HepG2 (cell line): ENCODE measurements around the gene YPEL3. TPM values are rescaled to one million over a fixed set of nuclear protein-coding genes. Genes with fewer than 3 reads are reported as not detected.

Experiments
- PHB2 ChIP-seq: fragments of 450-650 bp; IDR thresholded peaks from 2 replicates; pipeline ENCODE4 v1.6.1; 2018; ENCODE audit not compliant: partially characterized antibody
- PHF8 ChIP-seq: sonication (generic); formaldehyde crosslinking; IDR thresholded peaks from 2 replicates; pipeline ENCODE4 v1.5.0; 2020; ENCODE audit warnings: missing genetic modification reagents
- RBAK ChIP-seq: sonication (generic); formaldehyde crosslinking; IDR thresholded peaks from 2 replicates; pipeline ENCODE4 v1.5.1; 2020; ENCODE audit warnings: mild to moderate bottlenecking, missing genetic modification reagents
- RNF2 ChIP-seq: fragments of 450-650 bp; conservative IDR thresholded peaks from 2 replicates; pipeline ENCODE4 v1.6.1; 2016; ENCODE audit warnings: low read depth
- ZFX ChIP-seq: sonication (generic); formaldehyde crosslinking; IDR thresholded peaks from 2 replicates; pipeline ENCODE4 v1.4.0; 2020; ENCODE audit warnings: mild to moderate bottlenecking, low read depth, missing genetic modification reagents, moderate library complexity
- ZKSCAN8 ChIP-seq: IDR thresholded peaks from 2 replicates; pipeline ENCODE4 v1.6.1; 2016; ENCODE audit warnings: borderline replicate concordance, missing genetic modification reagents, missing compliant biosample characterization
- ZNF407 ChIP-seq: sonication (generic); formaldehyde crosslinking; IDR thresholded peaks from one replicate; pipeline ENCODE4 v1.5.1; 2020; ENCODE audit warnings: mild to moderate bottlenecking, missing genetic modification reagents; ENCODE audit errors: not compliant biosample characterization
- ZNF552 ChIP-seq: sonication (generic); formaldehyde crosslinking; IDR thresholded peaks from 2 replicates; pipeline ENCODE4 v1.9.0; 2022; ENCODE audit warnings: missing genetic modification reagents, mild to moderate bottlenecking, borderline replicate concordance
- ZNF563 ChIP-seq: sonication (generic); formaldehyde crosslinking; IDR thresholded peaks from 2 replicates; pipeline ENCODE4 v1.8.0; 2022; ENCODE audit warnings: mild to moderate bottlenecking, moderate library complexity, missing genetic modification reagents
- ZNF574 ChIP-seq: sonication (generic); formaldehyde crosslinking; IDR thresholded peaks from 2 replicates; pipeline ENCODE4 v1.4.0; 2020; ENCODE audit warnings: missing genetic modification reagents
- ZNF598 ChIP-seq: sonication (generic); formaldehyde crosslinking; IDR thresholded peaks from 2 replicates; pipeline ENCODE4 v1.5.1; 2020; ENCODE audit warnings: mild to moderate bottlenecking, missing genetic modification reagents, borderline replicate concordance
- polyA plus RNA-seq, 8 experiments: library from polyadenylated mRNA; depleted of rRNA in 3 of 8; stranded (reverse) in 7 of 8; unstranded in 1 of 8; fragments of >200 nt; fragmentation: Illumina TruSeq in 4 of 8; extraction: Trizol in 4 of 8; gene quantifications; 2 replicates each; pipeline versions ENCODE4 v1.2.1 to v1.2.3, GENCODE V29; 2011 to 2016; ENCODE audit warnings: low read depth in 4 of 8, missing spikeins in 1 of 8, mixed read lengths in 1 of 8; ENCODE audit not compliant: insufficient read depth in 1 of 8
- total RNA-seq, 5 experiments: library from RNA; depleted of rRNA; stranded (reverse); fragments of >200 nt; fragmentation: Illumina TruSeq; extraction: Trizol; gene quantifications; 2 replicates each; pipeline ENCODE4 v1.2.3, GENCODE V29; 2016; ENCODE audit warnings: low read depth in 1 of 5
- TF ChIP-seq, protein P1 (sequence below): IDR thresholded peaks from 2 replicates; pipeline ENCODE4 v1.6.1; 2016
- TF ChIP-seq, protein P2 (sequence below): sonication (generic); formaldehyde crosslinking; IDR thresholded peaks from 2 replicates; pipeline ENCODE4 v1.4.0; 2020; ENCODE audit warnings: mild to moderate bottlenecking, missing genetic modification reagents

Gene YPEL3
- total and polyA plus RNA-seq, 2 of the 13 experiments (the other 11 are each of a cell fraction or from before 2014, with no cell fraction given) = 5.4 to 47.0 TPM

DNA sequence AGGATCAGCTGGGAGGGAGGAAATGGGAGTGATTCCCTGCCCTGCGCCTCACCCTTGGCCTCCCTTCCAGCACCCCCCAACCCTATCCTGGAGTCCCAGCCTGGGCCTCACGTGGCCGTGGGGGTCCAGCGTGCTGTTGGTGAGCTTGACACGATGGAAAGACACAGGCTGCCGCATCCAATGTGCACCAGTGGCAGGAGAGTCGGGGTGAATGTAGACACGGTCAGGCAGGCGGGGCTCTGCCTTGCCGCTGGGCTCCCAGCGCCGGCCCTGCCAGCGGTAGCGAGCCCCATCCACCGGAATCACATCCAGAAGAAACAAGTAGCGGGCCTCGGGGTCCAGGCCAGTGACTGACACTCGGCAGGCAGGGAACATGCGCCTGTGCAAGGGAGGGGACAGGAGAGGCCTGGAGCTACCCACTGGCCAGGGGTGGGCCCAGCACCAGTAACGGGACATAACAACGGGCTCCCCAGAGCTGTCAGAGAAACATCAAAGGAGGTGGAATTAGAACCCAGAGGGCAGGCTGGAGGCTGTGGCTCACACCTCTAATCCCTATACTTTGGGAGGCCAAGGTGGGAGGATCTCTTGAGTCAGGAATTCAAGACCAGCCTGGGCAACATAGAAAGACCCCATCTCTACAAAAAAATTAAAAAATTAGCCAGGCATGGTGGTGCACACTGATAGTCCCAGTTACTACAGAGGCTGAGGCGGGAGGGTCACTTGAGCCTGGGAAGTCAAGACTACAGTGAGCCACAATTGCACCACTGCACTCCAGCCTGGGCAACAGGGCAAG, 7.0 kb downstream of the YPEL3 start (continued):
- TF ChIP-seq ZNF407 (CRISPR knock-in tag) = peak; percentile 77
- TF ChIP-seq, protein P1, sequence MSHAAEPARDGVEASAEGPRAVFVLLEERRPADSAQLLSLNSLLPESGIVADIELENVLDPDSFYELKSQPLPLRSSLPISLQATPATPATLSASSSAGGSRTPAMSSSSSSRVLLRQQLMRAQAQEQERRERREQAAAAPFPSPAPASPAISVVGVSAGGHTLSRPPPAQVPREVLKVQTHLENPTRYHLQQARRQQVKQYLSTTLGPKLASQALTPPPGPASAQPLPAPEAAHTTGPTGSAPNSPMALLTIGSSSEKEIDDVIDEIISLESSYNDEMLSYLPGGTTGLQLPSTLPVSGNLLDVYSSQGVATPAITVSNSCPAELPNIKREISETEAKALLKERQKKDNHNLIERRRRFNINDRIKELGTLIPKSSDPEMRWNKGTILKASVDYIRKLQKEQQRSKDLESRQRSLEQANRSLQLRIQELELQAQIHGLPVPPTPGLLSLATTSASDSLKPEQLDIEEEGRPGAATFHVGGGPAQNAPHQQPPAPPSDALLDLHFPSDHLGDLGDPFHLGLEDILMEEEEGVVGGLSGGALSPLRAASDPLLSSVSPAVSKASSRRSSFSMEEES (CRISPR knock-in tag) = no peak
- peak; percentile 51; the same call in 1 of the 2 replicates for TF ChIP-seq ZNF574 (CRISPR knock-in tag)
- TF ChIP-seq, protein P2, sequence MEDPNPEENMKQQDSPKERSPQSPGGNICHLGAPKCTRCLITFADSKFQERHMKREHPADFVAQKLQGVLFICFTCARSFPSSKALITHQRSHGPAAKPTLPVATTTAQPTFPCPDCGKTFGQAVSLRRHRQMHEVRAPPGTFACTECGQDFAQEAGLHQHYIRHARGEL (CRISPR knock-in tag) = no peak
- TF ChIP-seq RNF2 = 0 out of 2 replicates have a peak, but pooled peaks have one; percentile 43
- TF ChIP-seq RBAK = 0 out of 2 replicates have a peak, but pooled peaks have one; percentile 36
- 0 out of 2 replicates have a peak, but pooled peaks have one; percentile 21 for TF ChIP-seq ZNF563 (CRISPR knock-in tag)
- peak; percentile 63 for TF ChIP-seq ZFX
- TF ChIP-seq ZNF552 (CRISPR knock-in tag) = no peak
- peak; percentile 26; the same call in 1 of the 2 replicates for TF ChIP-seq ZKSCAN8 (CRISPR knock-in tag)
- 0 out of 2 replicates have a peak, but pooled peaks have one; percentile 29 for TF ChIP-seq PHF8 (CRISPR knock-in tag)
- TF ChIP-seq ZNF598 (CRISPR knock-in tag) = peak; percentile 38; the same call in 1 of the 2 replicates
- TF ChIP-seq PHB2 = no peak
